ENCODE data around the gene CREB5. TPM values are rescaled to one million over a fixed set of nuclear protein-coding genes. Genes with fewer than 3 reads are reported as not detected.

The CREB5 gene
- total RNA-seq, 1 donor from 2014 or later = 4.6 TPM

GRCh38 chr7:28739128-28739527 lies 326.8 kb downstream of the CREB5 start:
- no peak for TF ChIP-seq CTCF (IDR thresholded peaks at IDR 0.05; ENCODE audit: unreplicated experiment)
- no peak for DNase-seq (ENCODE audit: low spot score, unreplicated experiment)
- Mint-ChIP-seq H3K4me1 (ENCODE audit: low read depth) (peaks cover 22% of the 10 kb centered on the region), H3K27me3 (no peaks in the 10 kb centered on the region), H3K27ac (no peak overlapping the region), H3K4me3 (ENCODE audit: low read depth) (no peak overlapping the region), H3K36me3 (ENCODE audit: insufficient read depth) (no peaks in the 10 kb centered on the region), H3K9me3 (ENCODE audit: low read depth) (no peaks in the 10 kb centered on the region)

GRCh38 chr7:28739826-28740225 lies 327.5 kb downstream of the CREB5 start:
- no peak for DNase-seq (ENCODE audit: low spot score, unreplicated experiment)
- no peak for TF ChIP-seq CTCF (IDR thresholded peaks at IDR 0.05; ENCODE audit: unreplicated experiment)
- no peak overlapping the region for H3K4me3 Mint-ChIP-seq (ENCODE audit: low read depth)
- no peaks in the 10 kb centered on the region for H3K36me3 Mint-ChIP-seq (ENCODE audit: insufficient read depth)
- H3K27ac Mint-ChIP-seq = no peak overlapping the region
- H3K4me1 Mint-ChIP-seq (ENCODE audit: low read depth) = peaks cover 22% of the 10 kb centered on the region
- H3K27me3 Mint-ChIP-seq = no peaks in the 10 kb centered on the region
- H3K9me3 Mint-ChIP-seq (ENCODE audit: low read depth) = no peaks in the 10 kb centered on the region

GRCh38 chr7:28744951-28745350 lies 332.6 kb downstream of the CREB5 start:
- H3K27ac Mint-ChIP-seq = no peak overlapping the region
- TF ChIP-seq CTCF (IDR thresholded peaks at IDR 0.05; ENCODE audit: unreplicated experiment) = no peak
- peaks cover 17% of the 10 kb centered on the region for H3K4me1 Mint-ChIP-seq (ENCODE audit: low read depth)

GRCh38 chr7:28745351-28745750 lies 333.0 kb downstream of the CREB5 start:
- H3K4me1 Mint-ChIP-seq (ENCODE audit: low read depth) = peaks cover 13% of the 10 kb centered on the region
- H3K36me3 Mint-ChIP-seq (ENCODE audit: insufficient read depth) = no peaks in the 10 kb centered on the region
- H3K4me3 Mint-ChIP-seq (ENCODE audit: low read depth) = no peak overlapping the region
- H3K27me3 Mint-ChIP-seq = peaks cover 13% of the 10 kb centered on the region
- H3K9me3 Mint-ChIP-seq (ENCODE audit: low read depth) = no peaks in the 10 kb centered on the region
- DNase-seq (ENCODE audit: low spot score, unreplicated experiment) = no peak
- TF ChIP-seq CTCF (IDR thresholded peaks at IDR 0.05; ENCODE audit: unreplicated experiment) = no peak
- H3K27ac Mint-ChIP-seq = no peak overlapping the region

More at GRCh38 chr7:28744951-28745350, 332.6 kb downstream of the CREB5 start:
- no peak for DNase-seq (ENCODE audit: low spot score, unreplicated experiment)
- no peak overlapping the region for H3K4me3 Mint-ChIP-seq (ENCODE audit: low read depth)
- H3K36me3 Mint-ChIP-seq (ENCODE audit: insufficient read depth) = no peaks in the 10 kb centered on the region
- peaks cover 13% of the 10 kb centered on the region for H3K27me3 Mint-ChIP-seq
- no peaks in the 10 kb centered on the region for H3K9me3 Mint-ChIP-seq (ENCODE audit: low read depth)

GRCh38 chr7:28747404-28747803 lies 335.1 kb downstream of the CREB5 start:
- no peaks in the 10 kb centered on the region for H3K36me3 Mint-ChIP-seq (ENCODE audit: insufficient read depth)
- no peak overlapping the region for H3K27ac Mint-ChIP-seq
- no peak overlapping the region for H3K4me3 Mint-ChIP-seq (ENCODE audit: low read depth)
- no peak for DNase-seq (ENCODE audit: low spot score, unreplicated experiment)
- peaks cover 13% of the 10 kb centered on the region for H3K27me3 Mint-ChIP-seq
- H3K9me3 Mint-ChIP-seq (ENCODE audit: low read depth) = no peaks in the 10 kb centered on the region
- TF ChIP-seq CTCF (IDR thresholded peaks at IDR 0.05; ENCODE audit: unreplicated experiment) = no peak
- peaks cover 10% of the 10 kb centered on the region for H3K4me1 Mint-ChIP-seq (ENCODE audit: low read depth)

Data from progenitor cell of endocrine pancreas (in vitro differentiated cells).